GM18520 (cell line): ENCODE measurements around the gene PLCXD1.

ENCODE experiments used
- ATAC-seq: cut with Tn5 transposase; IDR thresholded peaks from one replicate; pipeline ENCODE4 v1.9.1; 2021; ENCODE audit not compliant: unreplicated experiment

PLCXD1 gene

DNA sequence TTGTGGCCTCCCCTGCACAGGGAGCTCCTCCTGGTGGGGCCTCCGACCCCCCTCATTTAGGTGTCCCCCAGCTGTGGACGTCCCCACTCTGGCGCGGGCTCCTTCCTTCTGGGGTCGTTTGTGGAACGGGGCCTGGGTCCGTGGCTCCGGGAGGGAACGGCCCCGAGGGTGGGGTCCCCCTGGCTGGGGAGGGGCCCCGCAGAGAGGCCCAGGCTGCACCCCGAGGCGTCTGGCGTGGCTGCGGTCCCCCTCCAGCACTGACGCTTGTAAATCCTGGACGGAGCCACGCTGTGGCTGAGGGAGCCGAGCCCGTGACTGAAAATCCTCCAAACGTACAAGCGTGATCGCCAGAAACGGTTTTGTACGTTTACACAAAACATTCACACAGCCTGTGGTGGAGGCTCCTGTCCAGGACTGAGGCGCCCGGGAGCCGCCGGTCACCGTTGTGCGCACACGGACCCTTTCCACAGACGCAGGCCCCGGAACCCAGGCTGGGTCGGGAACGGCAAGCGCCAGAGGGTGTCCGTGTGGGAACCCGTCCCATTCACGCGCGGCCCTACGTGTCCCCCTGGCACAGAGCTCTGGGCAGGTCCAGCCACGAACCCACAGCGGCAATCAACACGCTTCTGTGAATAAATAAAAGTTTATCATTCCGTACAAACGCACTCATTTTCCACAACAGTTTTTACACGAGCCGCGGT is 52.6 kb downstream of the PLCXD1 start:
- no peak for ATAC-seq

DNA sequence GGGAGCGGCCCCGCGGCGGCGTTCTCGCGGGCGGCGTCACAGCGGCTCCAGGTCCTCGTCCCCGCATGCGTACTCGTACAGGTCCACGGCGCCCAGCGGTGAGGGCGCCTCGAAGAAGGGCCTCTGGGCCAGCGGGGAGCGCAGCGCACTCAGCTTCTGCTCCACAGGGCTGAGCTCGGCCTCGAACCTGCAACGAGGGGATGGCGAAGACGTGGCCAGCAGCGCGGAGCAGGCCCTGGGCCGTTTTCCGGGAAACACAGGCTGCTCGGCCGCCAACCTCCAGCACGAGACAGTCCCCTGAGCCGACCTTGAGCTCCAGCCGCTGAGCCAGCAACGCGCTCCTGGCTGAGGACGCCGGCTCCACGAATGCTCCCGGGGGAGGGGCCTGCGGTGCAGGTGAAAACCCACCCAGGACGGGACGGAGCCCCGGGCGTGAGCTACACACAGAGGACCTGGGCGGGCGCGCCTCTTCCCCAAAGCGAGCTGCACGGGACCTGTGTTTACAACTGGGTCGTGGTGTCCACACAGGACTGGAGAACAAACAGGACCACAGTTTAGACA is 53.2 kb downstream of the PLCXD1 start:
- ATAC-seq, result no peak

DNA sequence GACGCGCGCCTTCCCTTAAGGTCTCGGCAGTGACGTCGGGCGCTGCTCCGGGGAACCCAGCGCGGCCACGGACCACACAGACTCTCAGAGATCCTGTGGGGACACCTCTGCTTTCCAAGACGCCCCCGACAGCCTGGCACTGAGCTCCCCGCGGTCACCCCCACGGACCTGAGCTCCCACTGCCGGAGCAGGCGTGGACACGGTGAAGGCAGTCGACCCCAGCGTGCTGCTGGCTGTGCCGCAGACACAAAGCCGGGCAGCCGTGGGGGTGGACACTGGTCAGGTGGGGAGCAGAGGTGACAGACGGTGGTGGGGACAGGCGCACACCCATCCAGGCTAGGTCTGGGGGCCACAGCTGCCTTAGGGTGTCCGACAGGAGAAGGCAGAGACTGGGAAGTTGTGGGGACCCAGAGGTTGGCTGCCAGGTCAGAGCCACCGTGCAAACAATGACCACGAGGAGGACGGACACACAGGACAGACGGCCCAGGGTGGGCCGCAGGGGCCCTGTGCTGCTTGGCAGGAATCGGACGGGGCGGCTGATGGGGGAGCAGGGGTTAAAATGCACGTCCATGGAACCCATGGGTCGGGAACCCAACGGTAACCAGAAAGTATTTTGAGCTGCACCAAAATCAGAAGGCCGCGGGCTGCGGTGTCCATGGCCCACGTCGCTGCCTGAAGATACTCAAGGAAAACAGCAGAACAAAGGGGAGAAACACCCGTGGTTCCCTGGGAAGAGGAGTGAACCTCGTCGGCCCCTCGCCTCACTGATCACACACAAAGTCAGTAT is 54.0 kb downstream of the PLCXD1 start:
- ATAC-seq, result no peak

DNA sequence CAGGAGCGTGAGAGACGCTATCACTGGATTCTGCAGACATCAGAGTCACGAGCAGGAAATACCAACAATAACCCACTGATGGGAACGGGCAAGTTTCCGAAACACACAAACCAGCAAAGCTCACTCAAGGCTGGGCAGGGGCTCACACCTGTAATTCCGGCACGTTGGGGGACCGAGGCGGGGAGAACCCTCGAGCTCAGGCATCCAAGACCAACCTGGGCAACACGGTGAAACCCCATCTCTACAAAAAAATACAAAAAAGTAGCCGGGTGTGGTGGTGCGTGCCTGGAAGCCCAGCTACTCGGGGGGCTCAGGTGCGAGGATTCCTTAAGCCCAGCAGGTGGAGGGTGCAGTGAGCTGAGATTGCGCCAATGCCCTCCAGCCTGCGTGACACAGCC is 54.6 kb downstream of the PLCXD1 start:
- no peak for ATAC-seq

- ATAC-seq, result no peak
Measured at GRCh38 chrX:336227-336626, 55.0 kb downstream of the PLCXD1 start.

GRCh38 chrX:337331-337831 is 56.2 kb downstream of the PLCXD1 start:
- no peak for ATAC-seq

DNA sequence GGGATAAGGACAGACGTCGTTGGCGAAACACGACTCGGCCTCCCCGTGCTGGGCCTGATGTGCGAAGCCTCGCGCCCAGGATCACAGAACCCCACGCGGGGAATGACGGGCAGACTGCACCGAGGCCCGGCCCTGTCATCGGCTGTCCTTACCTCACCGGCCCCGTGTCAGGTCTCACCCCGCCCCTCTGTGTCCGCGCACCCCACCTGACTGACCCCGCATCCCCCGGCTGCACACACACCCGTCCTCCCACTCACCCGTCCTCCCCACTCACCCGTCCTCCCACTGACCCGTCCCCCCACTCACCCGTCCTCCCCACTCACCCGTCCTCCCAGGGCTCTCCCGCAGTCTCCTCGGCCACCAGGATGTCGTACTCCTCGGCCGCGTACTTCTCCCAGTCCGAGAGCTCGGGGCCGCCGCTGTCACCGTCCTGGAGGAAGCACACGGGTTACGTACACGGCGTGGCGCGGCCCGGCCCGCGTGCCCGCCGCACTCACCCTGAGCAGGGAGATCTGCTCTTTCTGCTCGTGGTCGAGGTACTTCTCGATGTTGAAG is 57.2 kb downstream of the PLCXD1 start:
- ATAC-seq, result no peak

DNA sequence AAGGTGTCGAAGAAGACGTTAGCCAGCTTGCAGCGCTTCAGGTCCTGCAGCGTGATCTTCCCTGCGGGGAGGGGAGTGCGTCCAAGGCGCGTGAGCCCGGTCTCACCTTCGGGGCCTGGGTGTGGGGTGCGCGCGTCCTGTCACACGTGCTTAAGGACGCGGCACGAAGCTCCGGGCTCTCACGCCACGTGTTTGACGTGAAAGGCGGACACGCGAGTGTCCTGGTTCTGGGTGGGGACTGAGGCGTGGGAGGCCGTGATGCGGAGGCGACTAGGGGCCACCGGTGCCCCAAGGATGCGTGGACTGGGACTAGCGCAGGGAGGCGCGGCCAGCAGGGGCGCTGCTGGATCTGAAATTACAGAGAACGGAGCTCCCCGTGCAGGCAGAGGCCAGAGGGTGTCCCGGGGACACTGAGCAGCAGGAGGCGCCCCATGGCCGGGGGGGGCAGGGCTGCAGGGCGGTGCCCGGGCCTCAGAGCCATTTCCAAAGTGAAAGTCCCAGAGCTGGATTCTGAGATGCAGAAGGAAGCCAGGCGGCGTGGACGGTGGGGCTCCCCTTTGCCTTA is 57.7 kb downstream of the PLCXD1 start:
- ATAC-seq, result no peak

DNA sequence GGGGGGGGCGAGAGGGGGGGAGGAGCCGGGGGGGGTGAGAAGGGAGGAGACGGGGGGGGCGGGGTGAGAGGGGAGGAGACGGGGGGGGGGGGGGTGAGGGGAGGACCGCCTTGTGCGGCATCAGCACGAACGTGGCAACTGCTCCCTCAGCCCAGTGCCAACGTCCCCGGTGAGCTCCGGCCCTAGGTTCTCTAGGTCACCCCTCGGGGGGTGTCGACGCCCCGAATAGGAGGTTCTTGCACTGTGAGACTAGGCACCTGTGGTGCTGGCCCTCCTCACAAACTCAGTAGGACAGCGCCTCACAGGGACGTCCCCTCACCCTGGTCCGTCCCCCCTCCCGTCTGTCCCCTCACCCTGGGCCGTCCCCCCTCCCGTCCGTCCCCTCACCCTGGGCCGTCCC is 58.9 kb downstream of the PLCXD1 start:
- ATAC-seq, result no peak

GRCh38 chrX:340641-341423 is 59.7 kb downstream of the PLCXD1 start:
- ATAC-seq, result no peak

DNA sequence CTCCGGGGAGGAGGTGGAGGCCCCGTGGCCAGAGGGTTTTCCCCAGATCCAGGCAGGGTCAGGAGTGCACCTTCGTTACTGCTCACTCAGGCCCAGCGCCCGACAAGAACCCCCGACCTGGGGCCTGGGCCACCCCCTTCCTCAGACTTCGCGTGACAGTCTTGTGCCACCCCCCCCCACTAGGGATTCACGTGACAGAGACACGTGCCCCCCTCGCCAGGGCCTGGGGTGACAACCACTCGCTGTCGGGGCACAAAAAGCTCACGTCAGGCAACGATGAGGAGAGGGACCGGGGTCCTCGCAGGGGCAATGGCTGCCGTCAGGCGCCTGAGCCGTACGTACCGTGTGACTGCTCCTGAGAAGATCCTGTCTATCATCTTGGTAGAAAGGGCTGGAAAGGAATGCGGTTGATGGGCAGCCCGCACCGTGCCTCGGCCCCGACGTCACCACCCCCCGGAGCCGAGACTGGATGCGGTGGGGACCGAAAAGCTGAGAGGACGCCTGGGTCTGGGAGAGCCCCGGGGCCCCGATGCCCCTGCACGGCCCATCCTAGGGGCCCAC is 60.4 kb downstream of the PLCXD1 start:
- ATAC-seq, result no peak

- no peak for ATAC-seq
Measured at GRCh38 chrX:344371-344901, 63.3 kb downstream of the PLCXD1 start.

DNA sequence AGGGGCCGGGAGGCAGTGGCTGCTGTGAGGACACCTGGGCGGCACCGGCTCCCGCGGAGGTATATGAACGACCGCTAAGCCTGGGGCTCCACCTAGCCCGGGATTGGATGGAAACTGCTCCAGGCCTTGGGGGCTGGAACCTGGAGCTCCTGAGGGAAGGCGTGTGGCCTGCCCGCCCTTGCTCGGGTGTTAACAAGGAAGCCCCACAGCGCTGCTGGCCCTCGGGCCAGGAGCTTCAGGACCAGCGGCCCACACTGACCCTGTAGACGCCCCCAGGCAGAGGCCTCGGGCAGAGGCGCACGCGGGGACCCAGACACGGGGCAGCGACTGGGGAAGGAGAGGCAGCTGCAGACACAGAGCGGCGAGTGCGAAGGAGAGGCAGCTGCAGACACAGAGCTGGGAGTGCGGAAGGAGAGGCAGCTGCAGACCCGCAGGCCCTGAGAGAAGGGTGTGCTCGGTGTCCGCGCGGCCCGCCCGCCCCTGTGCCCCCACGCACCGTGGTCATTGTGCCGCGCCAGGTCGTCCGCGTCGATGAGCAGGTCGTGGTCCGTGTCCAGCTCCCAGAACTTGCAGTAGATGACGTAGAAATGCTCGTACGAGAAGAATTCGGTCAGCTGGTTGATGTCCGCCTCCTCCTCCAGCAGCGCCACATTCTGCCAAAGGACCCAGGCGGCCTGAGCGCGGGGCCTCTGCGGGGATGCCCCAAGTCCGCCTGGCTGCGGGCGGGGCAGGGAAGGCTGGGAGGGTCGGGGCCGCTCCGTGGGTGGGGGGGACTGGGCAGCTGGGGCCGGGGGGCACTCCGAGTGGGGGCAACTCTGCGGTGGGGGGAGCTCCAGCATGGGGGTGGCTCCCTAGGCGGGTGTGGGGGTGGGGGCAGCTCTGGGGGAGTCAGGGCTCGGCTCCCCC is 64.1 kb downstream of the PLCXD1 start:
- no peak for ATAC-seq

DNA sequence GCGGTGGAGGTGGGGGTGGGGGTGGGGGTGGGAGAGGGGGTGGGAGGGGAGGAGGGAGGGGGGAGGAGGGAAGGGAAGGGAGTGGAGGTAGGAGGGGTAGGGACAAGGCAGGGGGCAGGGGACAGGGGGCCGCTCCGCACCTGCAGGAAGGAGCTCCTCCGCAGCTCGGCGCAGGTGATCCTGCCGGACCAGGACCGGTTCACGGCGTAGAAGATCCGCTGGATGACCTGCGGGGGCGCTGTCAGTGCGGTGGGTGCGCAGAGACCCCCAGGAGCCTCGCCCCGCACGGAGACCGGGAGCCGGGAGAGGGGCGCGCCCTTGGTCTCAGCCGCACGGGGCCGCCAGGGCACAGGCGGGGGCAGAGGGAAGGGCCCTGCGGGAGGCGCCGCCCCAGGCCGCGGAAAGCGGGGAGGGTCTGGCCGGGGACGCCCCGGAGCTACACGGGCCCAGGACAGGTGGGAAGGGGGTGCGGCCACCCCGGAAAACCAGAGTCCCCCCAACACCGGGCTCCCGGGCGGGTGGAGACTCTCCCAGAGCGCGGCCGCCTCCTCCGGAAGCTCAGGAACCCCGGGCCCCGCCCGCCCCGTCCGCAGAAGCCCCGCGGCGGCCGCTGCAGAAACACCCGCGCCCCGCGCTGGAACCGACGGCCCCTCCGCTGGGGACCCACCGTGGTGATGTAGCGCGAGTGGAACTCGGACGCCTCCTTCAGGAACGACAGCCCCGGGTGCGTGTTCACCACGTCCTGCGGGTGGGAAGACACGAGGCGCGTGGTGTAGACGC is 65.0 kb downstream of the PLCXD1 start:
- no peak for ATAC-seq

GRCh38 chrX:347351-348117 is 66.4 kb downstream of the PLCXD1 start:
- no peak for ATAC-seq

DNA sequence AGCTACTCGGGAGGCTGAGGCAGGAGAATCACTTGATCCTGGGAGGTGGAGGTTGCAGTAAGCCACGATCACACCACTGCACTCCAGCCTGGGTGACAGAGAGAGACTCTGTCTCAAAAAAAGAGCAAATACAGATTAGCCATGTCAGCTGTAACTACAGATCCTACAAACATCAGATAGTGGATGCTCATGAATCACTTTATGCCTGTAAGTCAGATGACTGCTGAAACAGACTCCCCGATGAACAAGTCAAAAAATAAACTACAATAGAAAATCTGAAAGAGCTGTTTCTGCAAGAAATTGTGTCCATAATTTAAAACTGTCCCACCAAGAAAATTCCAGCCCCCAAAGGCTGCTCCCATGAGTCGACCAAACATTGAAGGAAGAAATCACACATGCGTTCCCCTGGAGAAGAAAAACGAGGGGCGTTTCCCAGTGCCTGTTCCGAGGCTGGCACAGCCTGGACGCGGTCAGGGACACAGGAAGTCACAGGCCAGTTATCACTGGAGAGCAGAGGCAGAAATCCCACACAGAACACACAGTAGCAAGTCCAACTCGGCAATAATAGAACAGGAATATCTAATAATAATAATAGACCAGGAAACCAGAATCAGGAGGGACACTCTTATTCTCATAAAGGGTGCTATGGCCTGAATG is 67.4 kb downstream of the PLCXD1 start:
- ATAC-seq, result no peak

DNA sequence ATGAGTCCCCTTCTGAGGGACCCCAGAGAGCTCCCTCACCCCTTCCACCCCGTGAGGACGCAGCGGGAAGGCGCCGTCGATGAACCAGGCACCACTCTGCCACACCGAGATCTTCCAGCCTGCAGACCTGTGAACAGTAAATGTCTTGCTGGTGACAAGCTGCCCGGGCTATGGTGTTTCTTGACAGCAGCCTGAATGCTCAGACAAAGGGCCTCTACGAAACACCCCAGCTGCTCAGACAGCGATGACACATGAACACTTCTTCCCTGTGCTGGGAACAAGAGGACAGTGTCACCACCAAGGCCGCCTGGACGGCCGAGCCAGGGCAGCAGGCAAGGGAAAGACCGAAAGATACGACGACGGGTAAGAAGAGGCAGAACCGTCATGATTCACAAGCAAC is 68.0 kb downstream of the PLCXD1 start:
- no peak for ATAC-seq
